Astrocyte (in vitro differentiated cells and primary cell): Measurements from ENCODE around the gene CERS3. TPM values are rescaled to one million over a fixed set of nuclear protein-coding genes. Genes with fewer than 3 reads are reported as not detected.

Experiments used
- DNase-seq: peaks from one replicate; pipeline ENCODE4 v3.0.0-alpha.2; 2010; ENCODE audit warnings: low read depth
- FAIRE-seq: peaks from 2 replicates; lab custom pipeline; 2011; peaks lifted over from hg19 to GRCh38; lab: Jason Lieb, UNC
- H2AFZ ChIP-seq: 2 replicates; pipeline ENCODE4 v1.6.0; 2012; ENCODE audit warnings: low read depth, low read length, inconsistent platforms
- H3K27ac ChIP-seq: 2 replicates; pipeline ENCODE4 v1.5.1; 2011; ENCODE audit warnings: low read depth, low read length, inconsistent platforms
- H3K27me3 ChIP-seq: 2 replicates; pipeline ENCODE4 v1.6.0; 2011; ENCODE audit warnings: low read length, inconsistent platforms; ENCODE audit not compliant: insufficient read depth
- H3K36me3 ChIP-seq: 2 replicates; pipeline ENCODE4 v1.5.1; 2011; ENCODE audit warnings: low read length, inconsistent platforms; ENCODE audit not compliant: insufficient read depth
- H3K4me1 ChIP-seq: 2 replicates; pipeline ENCODE4 v1.5.1; 2011; ENCODE audit warnings: low read length, inconsistent platforms; ENCODE audit not compliant: insufficient read depth
- H3K4me2 ChIP-seq: 2 replicates; pipeline ENCODE4 v1.6.0; 2012; ENCODE audit warnings: low read length, inconsistent platforms
- H3K4me3 ChIP-seq: 2 replicates; pipeline ENCODE4 v1.5.1; 2011; ENCODE audit warnings: low read depth, mild to moderate bottlenecking, low read length, inconsistent platforms; ENCODE audit not compliant: insufficient read depth
- H3K79me2 ChIP-seq: 2 replicates; pipeline ENCODE4 v1.6.0; 2012; ENCODE audit warnings: mild to moderate bottlenecking, low read length, inconsistent platforms; ENCODE audit not compliant: insufficient read depth
- H3K9ac ChIP-seq: 2 replicates; pipeline ENCODE4 v1.6.0; 2012; ENCODE audit warnings: mild to moderate bottlenecking, low read length, inconsistent platforms
- H3K9me3 ChIP-seq: 2 replicates; pipeline ENCODE4 v1.5.1; 2012; ENCODE audit warnings: low read depth, mild to moderate bottlenecking, low read length, inconsistent platforms; ENCODE audit not compliant: insufficient read depth
- H4K20me1 ChIP-seq: 2 replicates; pipeline ENCODE4 v1.6.0; 2012; ENCODE audit warnings: low read length, inconsistent platforms; ENCODE audit not compliant: insufficient read depth
- H3K27ac Mint-ChIP-seq: one replicate; pipeline ENCODE4 v1.8.0; 2021; ENCODE audit warnings: mild to moderate bottlenecking, mixed read lengths; ENCODE audit not compliant: unreplicated experiment
- H3K27me3 Mint-ChIP-seq: one replicate; pipeline ENCODE4 v1.8.0; 2021; ENCODE audit warnings: low read depth, mixed read lengths; ENCODE audit not compliant: unreplicated experiment
- H3K36me3 Mint-ChIP-seq: one replicate; pipeline ENCODE4 v1.8.0; 2021; ENCODE audit warnings: low read depth, mixed read lengths; ENCODE audit not compliant: unreplicated experiment
- H3K4me1 Mint-ChIP-seq: one replicate; pipeline ENCODE4 v1.8.0; 2021; ENCODE audit warnings: low read depth, mixed read lengths; ENCODE audit not compliant: unreplicated experiment
- H3K4me3 Mint-ChIP-seq: one replicate; pipeline ENCODE4 v1.8.0; 2021; ENCODE audit warnings: mild to moderate bottlenecking, moderate library complexity, mixed read lengths; ENCODE audit not compliant: unreplicated experiment
- H3K9me3 Mint-ChIP-seq: one replicate; pipeline ENCODE4 v1.8.0; 2021; ENCODE audit warnings: mild to moderate bottlenecking, mixed read lengths; ENCODE audit not compliant: unreplicated experiment
- EZH2 ChIP-seq: IDR thresholded peaks from 2 replicates; pipeline ENCODE4 v1.6.1; 2012; ENCODE audit warnings: mild to moderate bottlenecking, low read length, inconsistent platforms; ENCODE audit not compliant: insufficient read depth
- total RNA-seq: library from RNA; stranded (reverse); gene quantifications from 2 replicates; pipeline ENCODE4 v1.2.1, GENCODE V29; 2021
- TF ChIP-seq, protein P1 (sequence below): IDR thresholded peaks from 2 replicates; pipeline ENCODE4 v1.5.1; 2011; ENCODE audit warnings: low read depth, mild to moderate bottlenecking, inconsistent platforms, low read length, moderate library complexity; ENCODE audit not compliant: insufficient read depth

Gene CERS3
- total RNA-seq, 1 donor from 2014 or later, result not detected

- no peaks in the 10 kb centered on the region for H3K4me1 Mint-ChIP-seq
- H3K27me3 Mint-ChIP-seq, result peaks cover 2% of the 10 kb centered on the region
- H3K27ac ChIP-seq, result no peak overlapping the region
- no peaks in the 10 kb centered on the region for H3K4me1 ChIP-seq
- H3K9ac ChIP-seq, result no peak overlapping the region
- no peaks in the 10 kb centered on the region for H4K20me1 ChIP-seq
- no peaks in the 10 kb centered on the region for H3K79me2 ChIP-seq
- H3K9me3 ChIP-seq, result peaks cover 12% of the 10 kb centered on the region
- no peak overlapping the region for H3K4me3 Mint-ChIP-seq
- TF ChIP-seq EZH2, result no peak
- TF ChIP-seq, protein P1, sequence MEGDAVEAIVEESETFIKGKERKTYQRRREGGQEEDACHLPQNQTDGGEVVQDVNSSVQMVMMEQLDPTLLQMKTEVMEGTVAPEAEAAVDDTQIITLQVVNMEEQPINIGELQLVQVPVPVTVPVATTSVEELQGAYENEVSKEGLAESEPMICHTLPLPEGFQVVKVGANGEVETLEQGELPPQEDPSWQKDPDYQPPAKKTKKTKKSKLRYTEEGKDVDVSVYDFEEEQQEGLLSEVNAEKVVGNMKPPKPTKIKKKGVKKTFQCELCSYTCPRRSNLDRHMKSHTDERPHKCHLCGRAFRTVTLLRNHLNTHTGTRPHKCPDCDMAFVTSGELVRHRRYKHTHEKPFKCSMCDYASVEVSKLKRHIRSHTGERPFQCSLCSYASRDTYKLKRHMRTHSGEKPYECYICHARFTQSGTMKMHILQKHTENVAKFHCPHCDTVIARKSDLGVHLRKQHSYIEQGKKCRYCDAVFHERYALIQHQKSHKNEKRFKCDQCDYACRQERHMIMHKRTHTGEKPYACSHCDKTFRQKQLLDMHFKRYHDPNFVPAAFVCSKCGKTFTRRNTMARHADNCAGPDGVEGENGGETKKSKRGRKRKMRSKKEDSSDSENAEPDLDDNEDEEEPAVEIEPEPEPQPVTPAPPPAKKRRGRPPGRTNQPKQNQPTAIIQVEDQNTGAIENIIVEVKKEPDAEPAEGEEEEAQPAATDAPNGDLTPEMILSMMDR, result no peak
- no peaks in the 10 kb centered on the region for H3K27me3 ChIP-seq
- no peaks in the 10 kb centered on the region for H3K36me3 ChIP-seq
- H2AFZ ChIP-seq, result no peak overlapping the region
- H3K9me3 Mint-ChIP-seq, result peaks cover 17% of the 10 kb centered on the region
- no peak overlapping the region for H3K4me2 ChIP-seq
- FAIRE-seq, result no peak
- H3K4me3 ChIP-seq, result no peak overlapping the region
- no peak overlapping the region for H3K27ac Mint-ChIP-seq
- DNase-seq, result no peak
- peaks cover 3% of the 10 kb centered on the region for H3K36me3 Mint-ChIP-seq
Measured at GRCh38 chr15:100385300-100386050, 143.3 kb downstream of the CERS3 start.

DNA sequence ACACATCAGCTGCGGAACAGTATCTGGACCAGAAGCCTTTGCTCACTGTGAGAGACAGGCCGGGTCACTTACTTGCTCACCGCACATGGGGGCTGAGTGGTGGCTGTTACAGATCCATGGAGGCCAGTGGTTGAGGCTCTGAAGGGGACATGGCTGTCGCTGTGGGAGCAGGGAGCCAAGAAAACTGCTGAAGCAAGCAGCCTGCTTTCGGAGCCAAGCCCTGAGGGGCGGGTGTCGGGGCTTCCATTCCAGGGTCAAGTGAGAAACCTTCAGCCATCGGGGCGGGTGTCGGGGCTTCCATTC, 144.7 kb downstream of the CERS3 start:
- no peaks in the 10 kb centered on the region for H3K4me1 ChIP-seq
- no peaks in the 10 kb centered on the region for H3K36me3 ChIP-seq
- Mint-ChIP-seq H3K27ac (no peak overlapping the region), H3K9me3 (peaks cover 20% of the 10 kb centered on the region), H3K4me3 (no peak overlapping the region), H3K36me3 (peaks cover 3% of the 10 kb centered on the region), H3K4me1 (no peaks in the 10 kb centered on the region), H3K27me3 (peaks cover 2% of the 10 kb centered on the region)
- H3K9ac ChIP-seq, result no peak overlapping the region
- no peak for DNase-seq
- H3K4me2 ChIP-seq, result no peak overlapping the region
- H3K27ac ChIP-seq, result no peak overlapping the region
- FAIRE-seq, result no peak
- no peaks in the 10 kb centered on the region for H3K79me2 ChIP-seq
- peaks cover 12% of the 10 kb centered on the region for H3K9me3 ChIP-seq
- TF ChIP-seq, protein P1, result no peak
- no peak overlapping the region for H3K4me3 ChIP-seq
- H3K27me3 ChIP-seq, result no peaks in the 10 kb centered on the region
- H2AFZ ChIP-seq, result no peak overlapping the region
- H4K20me1 ChIP-seq, result no peaks in the 10 kb centered on the region
